Ishikawa (cell line): ENCODE results near the gene YDJC.
A peak's percentile ranks its signal among the peaks of the same experiment; 100 is the strongest.

Experiments used
- CEBPB ChIP-seq: IDR thresholded peaks from 2 replicates; pipeline ENCODE4 v1.6.1; 2012
- CREB1 ChIP-seq: IDR thresholded peaks from 2 replicates; pipeline ENCODE4 v1.6.1; 2012; ENCODE audit warnings: low read depth
- EGR1 ChIP-seq: IDR thresholded peaks from 2 replicates; pipeline ENCODE4 v1.6.1; 2012
- EP300 ChIP-seq: IDR thresholded peaks from 2 replicates; pipeline ENCODE4 v1.6.1; 2012; ENCODE audit warnings: borderline replicate concordance
- FOXM1 ChIP-seq: IDR thresholded peaks from 2 replicates; pipeline ENCODE4 v1.6.1; 2012; ENCODE audit warnings: low read depth, borderline replicate concordance
- MAX ChIP-seq: IDR thresholded peaks from 2 replicates; pipeline ENCODE4 v1.6.1; 2012
- NFIC ChIP-seq: IDR thresholded peaks from 2 replicates; pipeline ENCODE4 v1.6.1; 2012
- RAD21 ChIP-seq: IDR thresholded peaks from 2 replicates; pipeline ENCODE4 v1.6.1; 2012; ENCODE audit warnings: low read depth
- REST ChIP-seq: IDR thresholded peaks from 2 replicates; pipeline ENCODE4 v1.6.1; 2012; ENCODE audit warnings: low read depth, mild to moderate bottlenecking
- TAF1 ChIP-seq: IDR thresholded peaks from 2 replicates; pipeline ENCODE4 v1.6.1; 2012; ENCODE audit warnings: low read depth, mild to moderate bottlenecking
- TCF12 ChIP-seq: IDR thresholded peaks from 2 replicates; pipeline ENCODE4 v1.6.1; 2012; ENCODE audit warnings: low read depth
- TEAD4 ChIP-seq: IDR thresholded peaks from 2 replicates; pipeline ENCODE4 v1.6.1; 2012
- USF1 ChIP-seq: IDR thresholded peaks from 2 replicates; pipeline ENCODE4 v1.6.1; 2012
- YY1 ChIP-seq: IDR thresholded peaks from 2 replicates; pipeline ENCODE4 v1.6.1; 2012; ENCODE audit warnings: low read depth
- ZBTB7A ChIP-seq: IDR thresholded peaks from 2 replicates; pipeline ENCODE4 v1.6.1; 2012; ENCODE audit warnings: low read depth

YDJC gene

GRCh38 chr22:21663738-21664137 is 33.9 kb upstream of the YDJC start:
- TF ChIP-seq MAX: no peak
- no peak for TF ChIP-seq CEBPB
- no peak for TF ChIP-seq EGR1
- no peak for TF ChIP-seq FOXM1
- TF ChIP-seq TAF1: no peak
- TF ChIP-seq YY1: no peak
- no peak for TF ChIP-seq TEAD4
- TF ChIP-seq EP300: no peak
- TF ChIP-seq NFIC: no peak

- TF ChIP-seq REST: no peak
- TF ChIP-seq RAD21: no peak
- no peak for TF ChIP-seq MAX
- TF ChIP-seq ZBTB7A: no peak
- TF ChIP-seq EGR1: no peak
- TF ChIP-seq EP300: no peak
- TF ChIP-seq TAF1: no peak
- no peak for TF ChIP-seq FOXM1
- TF ChIP-seq USF1: no peak
- TF ChIP-seq CREB1: no peak
- no peak for TF ChIP-seq TEAD4
- no peak for TF ChIP-seq NFIC
Measured at GRCh38 chr22:21661991-21662390, 32.2 kb upstream of the YDJC start.

GRCh38 chr22:21660904-21661303 is 31.1 kb upstream of the YDJC start:
- no peak for TF ChIP-seq CEBPB
- no peak for TF ChIP-seq MAX
- no peak for TF ChIP-seq FOXM1
- TF ChIP-seq TAF1: no peak
- TF ChIP-seq NFIC: no peak

GRCh38 chr22:21659864-21660525 is 30.2 kb upstream of the YDJC start:
- TF ChIP-seq TEAD4: no peak
- TF ChIP-seq ZBTB7A: no peak
- no peak for TF ChIP-seq TAF1
- no peak for TF ChIP-seq TCF12
- no peak for TF ChIP-seq CEBPB
- no peak for TF ChIP-seq NFIC

GRCh38 chr22:21657360-21658032 is 27.7 kb upstream of the YDJC start:
- TF ChIP-seq TAF1 (0 out of 2 replicates have a peak, but pooled peaks have one; percentile 28), REST (no peak), TCF12 (0 out of 2 replicates have a peak, but pooled peaks have one; percentile 44), MAX (peak; percentile 84), EGR1 (0 out of 2 replicates have a peak, but pooled peaks have one; percentile 11), USF1 (no peak), EP300 (no peak), YY1 (no peak), CREB1 (no peak), NFIC (no peak), FOXM1 (0 out of 2 replicates have a peak, but pooled peaks have one; percentile 19), ZBTB7A (peak; percentile 79; the same call in 1 of the 2 replicates), CEBPB (no peak; the same call in 1 of the 2 replicates), RAD21 (no peak; the same call in 1 of the 2 replicates), TEAD4 (no peak)

- no peak for TF ChIP-seq CEBPB
- no peak for TF ChIP-seq NFIC
- no peak for TF ChIP-seq CREB1
- TF ChIP-seq REST: no peak
- no peak for TF ChIP-seq ZBTB7A
- TF ChIP-seq TEAD4: no peak
- TF ChIP-seq EP300: no peak
- no peak for TF ChIP-seq TAF1
- TF ChIP-seq MAX: no peak
- TF ChIP-seq TCF12: no peak
- no peak for TF ChIP-seq RAD21
- TF ChIP-seq YY1: no peak
- no peak for TF ChIP-seq FOXM1
- TF ChIP-seq EGR1: no peak
- no peak for TF ChIP-seq USF1
Measured at GRCh38 chr22:21657020-21657359, 27.2 kb upstream of the YDJC start.
